Bronchial epithelial cell (primary cell): Measurements from ENCODE around the gene GNG7. TPM values are rescaled to one million over a fixed set of nuclear protein-coding genes. Genes with fewer than 3 reads are reported as not detected.
A peak's percentile ranks its signal among the peaks of the same experiment; 100 is the strongest.
"Not testable (repeated sequence)": the region's sequence is repeated elsewhere in the genome, so short reads cannot be mapped to it uniquely, and the experiment has no call there.

Source experiments
- DNase-seq: peaks from one replicate; pipeline ENCODE4 v3.0.0-alpha.2; 2010; ENCODE audit warnings: low read depth
- FAIRE-seq: peaks from 2 replicates; lab custom pipeline; 2011; peaks lifted over from hg19 to GRCh38; lab: Jason Lieb, UNC
- H3K27me3 ChIP-seq: 2 replicates; pipeline ENCODE4 v1.5.1; 2011; ENCODE audit warnings: low read length; ENCODE audit not compliant: control insufficient read depth, insufficient read depth
- H3K36me3 ChIP-seq: 2 replicates; pipeline ENCODE4 v1.5.1; 2011; ENCODE audit warnings: low read length; ENCODE audit not compliant: control insufficient read depth, insufficient read depth
- H3K4me3 ChIP-seq: 2 replicates; pipeline ENCODE4 v1.5.1; 2011; ENCODE audit warnings: mild to moderate bottlenecking, low read depth, low read length, control low read depth
- total RNA-seq: library from RNA; depleted of rRNA; stranded (reverse); fragments of >200 nt; gene quantifications from 2 replicates; pipeline ENCODE4 v1.2.1, GENCODE V29; 2014
- TF ChIP-seq, protein P1 (sequence below): IDR thresholded peaks from 2 replicates; pipeline ENCODE4 v1.5.1; 2011; ENCODE audit warnings: mild to moderate bottlenecking, moderate library complexity, low read length, control low read depth, inconsistent platforms; ENCODE audit not compliant: insufficient read depth, severe bottlenecking

GNG7 gene
- total RNA-seq, 1 donor from 2014 or later = under 0.01 TPM

DNA sequence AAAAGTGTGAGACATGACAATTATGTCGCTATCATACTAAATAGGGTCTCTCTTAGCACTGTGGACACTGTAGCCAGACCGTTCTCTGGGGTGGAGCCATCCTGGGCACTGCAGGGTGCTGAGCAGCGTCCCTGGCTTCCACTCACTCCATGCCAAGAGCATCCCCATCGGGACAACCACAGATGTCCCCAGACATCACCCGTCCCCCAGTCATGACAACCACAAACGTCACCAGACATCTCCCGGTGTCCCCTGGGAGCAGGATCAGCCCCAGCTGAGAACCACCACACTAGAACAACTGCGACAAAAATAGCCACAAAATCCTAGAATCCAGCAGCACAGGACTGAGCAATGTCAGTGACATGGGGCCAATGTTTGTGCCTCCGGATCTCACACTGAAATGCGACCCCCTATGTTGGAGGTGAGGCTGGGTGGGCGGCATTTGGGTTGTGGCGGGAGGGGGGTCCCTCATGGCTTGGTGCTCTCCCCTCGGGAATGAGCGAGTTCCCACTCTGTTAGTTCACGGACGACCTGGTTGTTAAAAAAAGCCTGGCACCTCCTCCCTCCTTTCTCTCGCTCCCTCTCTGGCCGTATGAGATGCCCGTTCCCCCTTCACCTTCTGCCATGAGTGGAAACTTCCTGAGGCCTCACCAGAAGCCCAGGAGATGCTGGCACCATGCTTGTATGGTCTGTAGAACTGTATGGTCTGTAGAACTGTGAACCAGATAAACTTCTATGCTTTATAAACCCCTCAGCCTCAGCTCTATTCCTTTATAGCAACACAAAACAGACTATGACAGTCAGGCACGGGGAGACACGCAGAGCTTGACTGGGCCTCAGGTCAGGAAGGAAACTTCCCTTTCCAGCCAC, 132.7 kb downstream of the GNG7 start:
- TF ChIP-seq, protein P1, sequence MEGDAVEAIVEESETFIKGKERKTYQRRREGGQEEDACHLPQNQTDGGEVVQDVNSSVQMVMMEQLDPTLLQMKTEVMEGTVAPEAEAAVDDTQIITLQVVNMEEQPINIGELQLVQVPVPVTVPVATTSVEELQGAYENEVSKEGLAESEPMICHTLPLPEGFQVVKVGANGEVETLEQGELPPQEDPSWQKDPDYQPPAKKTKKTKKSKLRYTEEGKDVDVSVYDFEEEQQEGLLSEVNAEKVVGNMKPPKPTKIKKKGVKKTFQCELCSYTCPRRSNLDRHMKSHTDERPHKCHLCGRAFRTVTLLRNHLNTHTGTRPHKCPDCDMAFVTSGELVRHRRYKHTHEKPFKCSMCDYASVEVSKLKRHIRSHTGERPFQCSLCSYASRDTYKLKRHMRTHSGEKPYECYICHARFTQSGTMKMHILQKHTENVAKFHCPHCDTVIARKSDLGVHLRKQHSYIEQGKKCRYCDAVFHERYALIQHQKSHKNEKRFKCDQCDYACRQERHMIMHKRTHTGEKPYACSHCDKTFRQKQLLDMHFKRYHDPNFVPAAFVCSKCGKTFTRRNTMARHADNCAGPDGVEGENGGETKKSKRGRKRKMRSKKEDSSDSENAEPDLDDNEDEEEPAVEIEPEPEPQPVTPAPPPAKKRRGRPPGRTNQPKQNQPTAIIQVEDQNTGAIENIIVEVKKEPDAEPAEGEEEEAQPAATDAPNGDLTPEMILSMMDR = no peak
- Histone ChIP-seq H3K4me3 (no peak overlapping the region), H3K27me3 (no peaks in the 10 kb centered on the region), H3K36me3 (no peaks in the 10 kb centered on the region)
- FAIRE-seq (no peak), DNase-seq (no peak)

DNA sequence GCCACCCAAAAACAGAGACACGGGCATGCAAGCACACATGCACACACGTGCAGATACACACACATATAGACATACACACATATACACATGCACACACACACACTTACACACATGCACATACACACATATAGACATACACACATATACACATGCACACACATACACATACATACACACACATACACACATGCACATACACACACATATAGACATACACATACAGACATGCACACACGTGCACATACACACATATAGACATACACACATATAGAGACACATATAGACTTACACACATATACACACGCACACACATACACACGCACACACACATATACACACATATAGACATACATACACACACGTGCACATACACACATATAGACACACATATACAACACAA, 134.5 kb downstream of the GNG7 start:
- H3K4me3 ChIP-seq = no peak overlapping the region
- DNase-seq (no peak), FAIRE-seq (no peak)
- H3K27me3 ChIP-seq = no peaks in the 10 kb centered on the region
- TF ChIP-seq, protein P1 = no peak
- H3K36me3 ChIP-seq = no peaks in the 10 kb centered on the region

DNA sequence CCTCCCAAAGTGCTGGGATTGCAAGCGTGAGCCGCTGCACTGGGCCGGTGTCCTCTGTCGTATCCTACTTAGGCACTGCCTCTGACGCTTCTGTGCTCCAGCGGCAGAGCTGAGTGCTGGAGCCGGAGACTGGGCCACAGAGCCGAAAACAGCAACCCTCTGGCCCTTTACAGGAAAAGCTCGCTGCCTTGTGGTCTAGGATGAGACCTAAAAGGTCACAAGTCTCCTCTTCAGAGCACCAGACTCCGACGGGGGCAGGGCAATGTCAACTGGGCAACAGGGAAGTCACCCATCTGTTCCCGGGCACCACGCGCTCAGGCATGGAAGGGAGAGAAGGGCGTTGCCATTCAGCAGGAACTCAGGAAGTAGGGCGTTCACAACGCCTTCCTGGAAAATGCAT, 134.9 kb downstream of the GNG7 start:
- DNase-seq (no peak), FAIRE-seq (peak; percentile 58)
- Histone ChIP-seq H3K27me3 (no peaks in the 10 kb centered on the region), H3K4me3 (no peak overlapping the region), H3K36me3 (no peaks in the 10 kb centered on the region)
- TF ChIP-seq, protein P1 = no peak

DNA sequence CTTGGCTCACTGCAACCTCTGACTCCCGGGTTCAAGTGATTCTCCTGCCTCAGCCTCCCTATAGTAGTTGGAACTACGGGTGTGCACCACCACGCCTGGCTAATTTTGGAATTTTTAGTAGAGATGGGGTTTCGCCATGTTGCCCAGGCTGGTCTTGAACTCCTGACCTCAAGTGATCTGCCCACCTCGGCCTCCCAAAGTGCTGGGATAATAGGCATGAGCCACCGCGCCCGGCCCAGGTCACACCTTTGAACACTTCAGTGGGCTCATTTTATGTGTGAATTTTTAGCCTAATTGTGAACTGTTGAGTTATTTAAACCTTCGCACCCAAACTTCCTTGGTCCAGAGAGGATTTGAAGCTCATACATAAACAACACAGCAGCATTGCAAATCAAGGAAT, 138.9 kb downstream of the GNG7 start:
- FAIRE-seq, H3K36me3 ChIP-seq, H3K27me3 ChIP-seq, H3K4me3 ChIP-seq, DNase-seq: not testable (repeated sequence)

DNA sequence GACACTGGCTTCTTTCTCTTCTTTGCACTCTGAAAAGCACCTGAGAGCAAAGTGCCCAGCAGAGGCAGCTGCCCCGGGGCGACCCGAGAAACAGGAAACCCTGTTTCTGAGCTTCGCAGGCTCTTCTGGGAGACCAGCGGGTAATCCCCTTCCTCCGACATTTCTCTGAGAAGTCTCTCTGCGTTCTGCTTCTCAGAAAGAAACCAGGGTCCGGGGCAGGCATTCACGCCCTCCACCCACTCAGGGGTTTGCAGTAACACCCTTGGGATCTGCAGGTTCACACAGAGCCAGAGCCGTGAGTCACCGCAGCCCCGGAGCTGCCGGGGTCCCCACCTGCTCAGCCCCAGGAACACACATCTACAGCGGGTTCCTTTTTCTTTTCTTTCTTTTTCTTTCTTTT, 140.6 kb downstream of the GNG7 start:
- TF ChIP-seq, protein P1 = no peak
- H3K36me3 ChIP-seq = no peaks in the 10 kb centered on the region
- no peak overlapping the region for H3K4me3 ChIP-seq
- no peaks in the 10 kb centered on the region for H3K27me3 ChIP-seq
- FAIRE-seq (no peak), DNase-seq (no peak)

DNA sequence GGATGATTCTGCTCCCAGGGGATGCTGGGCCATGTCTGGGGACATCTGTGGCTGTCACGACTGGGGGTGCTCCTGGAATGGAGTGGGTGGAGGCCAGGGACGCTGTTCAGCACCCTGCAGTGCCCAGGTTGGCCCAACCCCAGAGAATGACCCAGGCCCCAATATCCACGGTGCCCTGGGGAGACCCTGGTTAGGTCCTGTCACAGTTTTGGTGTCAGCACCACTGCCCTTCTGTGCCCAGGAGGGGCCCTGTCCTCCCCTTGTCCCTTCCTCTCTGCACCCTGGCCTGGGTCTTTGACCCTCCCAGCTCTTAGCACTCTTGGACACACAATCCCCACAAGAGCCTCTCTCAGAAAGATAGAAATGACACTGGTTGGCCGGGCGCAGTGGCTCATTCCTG, 141.3 kb downstream of the GNG7 start:
- H3K4me3 ChIP-seq = no peak overlapping the region
- no peak for FAIRE-seq
- TF ChIP-seq, protein P1 = no peak
- H3K36me3 ChIP-seq = no peaks in the 10 kb centered on the region
- H3K27me3 ChIP-seq = no peaks in the 10 kb centered on the region
- no peak for DNase-seq
